B cell (primary cell): Measurements from ENCODE around the gene NFATC2. TPM values are rescaled to one million over a fixed set of nuclear protein-coding genes. Genes with fewer than 3 reads are reported as not detected.

Experiments
- ATAC-seq: fragments of 200-7000 bp; cut with Tn5 transposase; one replicate; pipeline ENCODE4 v1.10.0; 2021; ENCODE audit warnings: low read depth, mild to moderate bottlenecking, moderate number of reproducible peaks, moderate library complexity
- CTCF ChIA-PET: fragments of 350-600 bp; sonication (Branson Sonifier 250); formaldehyde crosslinking; loops from one replicate; lab custom pipeline; 2021; ENCODE audit warnings: antibody characterized with exemption, inconsistent platforms; lab: Charles Lee
- POLR2A ChIA-PET: fragments of 350-600 bp; sonication (Branson Sonifier 250); formaldehyde crosslinking; loops from one replicate; lab custom pipeline; 2021; ENCODE audit warnings: antibody characterized with exemption; lab: Charles Lee
- DNase-seq: peaks from one replicate; pipeline ENCODE4 v3.0.0; 2013
- H2AFZ ChIP-seq: 2 replicates; pipeline ENCODE4 v1.6.1; 2012; ENCODE audit warnings: mild to moderate bottlenecking, low read depth, low read length; ENCODE audit not compliant: insufficient read depth, poor library complexity, severe bottlenecking
- H3K27ac ChIP-seq, 2 donors: 1 replicate in 1 of 2; 2 replicates in 1 of 2; pipeline ENCODE4 v1.5.1; 2012 to 2013; ENCODE audit warnings: low read length in 2 of 2, mild to moderate bottlenecking in 2 of 2, moderate library complexity in 1 of 2
- H3K27me3 ChIP-seq, 4 experiments: fragments of 200-600 bp in 1 of 4; sonication (generic) in 1 of 4; replicated peaks in 1 of 4; 1 replicate in 2 of 4; 2 replicates in 2 of 4; pipeline versions ENCODE4 v1.6.1 to v1.7.0; 2013 to 2016; ENCODE audit warnings: low read length in 3 of 4, mild to moderate bottlenecking in 2 of 4, mixed read lengths in 1 of 4, moderate library complexity in 1 of 4; ENCODE audit not compliant: insufficient read depth in 4 of 4, control insufficient read depth in 3 of 4; ENCODE audit errors: control extremely low read depth in 1 of 4
- H3K36me3 ChIP-seq, 2 experiments: replicated peaks in 1 of 2; 1 replicate in 1 of 2; 2 replicates in 1 of 2; pipeline versions ENCODE4 v1.6.1 to v1.7.1; 2013; ENCODE audit warnings: low read length in 1 of 2; ENCODE audit not compliant: insufficient read depth in 2 of 2, control insufficient read depth in 1 of 2; ENCODE audit errors: control extremely low read depth in 1 of 2, extremely low read depth in 1 of 2
- H3K4me1 ChIP-seq, 2 donors: fragments of 200-600 bp in 1 of 2; sonication (generic) in 1 of 2; 1 replicate in 1 of 2; 2 replicates in 1 of 2; pipeline versions ENCODE4 v1.5.1 to v1.6.1; 2013 to 2017; ENCODE audit warnings: low read length in 2 of 2; ENCODE audit not compliant: control insufficient read depth in 2 of 2, insufficient read depth in 2 of 2
- H3K4me2 ChIP-seq: replicated peaks from 2 replicates; pipeline ENCODE3; 2012; ENCODE audit warnings: mild to moderate bottlenecking, low read depth, low read length; ENCODE audit not compliant: poor library complexity, severe bottlenecking
- H3K4me3 ChIP-seq, 5 experiments: fragments of 200-600 bp in 1 of 5; sonication (generic) in 1 of 5; 1 replicate in 3 of 5; 2 replicates in 2 of 5; pipeline versions ENCODE4 v1.5.1 to v1.7.0; 2011 to 2016; ENCODE audit warnings: low read length in 4 of 5, mild to moderate bottlenecking in 4 of 5, low read depth in 2 of 5, control low read depth in 1 of 5, moderate library complexity in 1 of 5; ENCODE audit not compliant: insufficient read depth in 1 of 5; ENCODE audit errors: control extremely low read depth in 1 of 5, extremely low read depth in 1 of 5
- H3K79me2 ChIP-seq: fragments of 200-600 bp; sonication (generic); one replicate; pipeline ENCODE4 v1.6.0; 2016; ENCODE audit warnings: low read length; ENCODE audit not compliant: control insufficient read depth, insufficient read depth
- H3K9ac ChIP-seq: fragments of 200-600 bp; sonication (generic); 2 replicates; pipeline ENCODE4 v1.6.1; 2017; ENCODE audit warnings: mild to moderate bottlenecking, low read length, moderate library complexity
- H3K9me3 ChIP-seq, 3 donors: one replicate each; pipeline versions ENCODE4 v1.6.1 to v1.7.1; 2013; ENCODE audit warnings: low read length in 2 of 3; ENCODE audit not compliant: control insufficient read depth in 2 of 3, insufficient read depth in 1 of 3; ENCODE audit errors: control extremely low read depth in 1 of 3
- H4K20me1 ChIP-seq: 2 replicates; pipeline ENCODE4 v1.6.0; 2012; ENCODE audit warnings: mild to moderate bottlenecking, low read length; ENCODE audit not compliant: insufficient read depth, control insufficient read depth, poor library complexity, severe bottlenecking
- H3K27ac Mint-ChIP-seq: one replicate; pipeline ENCODE4 v1.8.0; 2021; ENCODE audit warnings: mixed read lengths
- H3K27me3 Mint-ChIP-seq: one replicate; pipeline ENCODE4 v1.8.0; 2021; ENCODE audit warnings: mixed read lengths
- H3K4me1 Mint-ChIP-seq: one replicate; pipeline ENCODE4 v1.8.0; 2021; ENCODE audit warnings: mixed read lengths
- H3K4me3 Mint-ChIP-seq: one replicate; pipeline ENCODE4 v1.8.0; 2021; ENCODE audit warnings: mixed read lengths
- H3K9me3 Mint-ChIP-seq: one replicate; pipeline ENCODE4 v1.8.0; 2022; ENCODE audit warnings: mixed read lengths; ENCODE audit not compliant: insufficient read depth
- EZH2 ChIP-seq: IDR thresholded peaks from 2 replicates; pipeline ENCODE4 v1.6.1; 2012; ENCODE audit warnings: borderline replicate concordance, low read depth, mild to moderate bottlenecking, moderate library complexity, low read length; ENCODE audit not compliant: insufficient read depth, poor library complexity, severe bottlenecking
- WGBS: methylation state at CpG from one replicate; pipeline ENCODE4 v1.1.5; 2013; ENCODE audit warnings: missing lambda C conversion rate; ENCODE audit not compliant: insufficient coverage; 5-methylcytosine and 5-hydroxymethylcytosine counted together
- intact Hi-C: fragments of 100-400 bp; cut with micrococcal nuclease; formaldehyde crosslinking; loops from one replicate; pipeline ENCODE4 v1.10.0; 2022
- polyA plus RNA-seq: library from polyadenylated mRNA; depleted of rRNA; stranded (reverse); fragments of >200 nt; gene quantifications from 2 replicates; pipeline ENCODE4 v1.2.3, GENCODE V29; 2012
- total RNA-seq, 2 donors: library from RNA; stranded (reverse); fragments of 120-200 nt in 1 of 2; gene quantifications; 1 replicate in 1 of 2; 2 replicates in 1 of 2; pipeline versions ENCODE4 v1.2.3 to v1.2.4, GENCODE V29; 2013 to 2022
- TF ChIP-seq, protein P1 (sequence below): fragments of 200-600 bp; IDR thresholded peaks from one replicate; pipeline ENCODE4 v1.8.0; 2022; ENCODE audit warnings: antibody characterized with exemption, mild to moderate bottlenecking

The NFATC2 gene
- total and polyA plus RNA-seq, 2 donors (not counting 1 experiment from before 2014, with no cell fraction given) = 10.1 to 38.0 TPM

DNA sequence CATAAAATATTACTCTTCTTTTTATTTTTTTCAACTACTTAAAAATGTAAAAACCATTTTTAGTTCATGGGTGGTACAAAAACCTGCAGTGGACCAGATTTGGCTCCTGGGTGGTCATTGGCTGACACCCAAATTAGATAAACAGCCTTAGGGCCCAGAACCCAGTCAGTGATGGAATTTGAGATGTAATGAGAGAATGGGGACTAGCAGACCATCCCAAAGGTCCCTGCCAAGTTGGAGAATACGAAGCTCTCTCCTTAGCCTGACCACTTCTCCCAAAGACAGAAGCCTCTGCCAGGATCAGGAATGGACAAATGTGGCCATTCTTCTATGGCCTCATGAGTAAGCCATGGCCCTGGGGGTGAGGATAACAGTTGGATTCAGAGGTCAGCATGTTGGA, 194.7 kb downstream of the NFATC2 start:
- Histone ChIP-seq H3K27me3 (peaks cover 0 to 7% (median 0%) of the 10 kb centered on the region in 4 experiments), H3K4me2 (no peak overlapping the region), H2AFZ (no peak overlapping the region), H3K27ac (no peak overlapping the region), H3K36me3 (no peaks in the 10 kb centered on the region), H3K9ac (no peak overlapping the region), H4K20me1 (no peaks in the 10 kb centered on the region), H3K4me1 (no peaks in the 10 kb centered on the region), H3K4me3 (no peak overlapping the region), H3K79me2 (no peaks in the 10 kb centered on the region), H3K9me3 (peaks cover 0 to 11% (median 0%) of the 10 kb centered on the region in 3 donors)
- no peak overlapping the region for H3K4me3 Mint-ChIP-seq
- ATAC-seq (no peak), DNase-seq (no peak)
- H3K27ac Mint-ChIP-seq = no peak overlapping the region
- H3K9me3 Mint-ChIP-seq = peaks cover 3% of the 10 kb centered on the region
- intact Hi-C loops = no loop called here
- ChIA-PET CTCF (no interaction called here), POLR2A (no interaction called here)
- H3K4me1 Mint-ChIP-seq = peaks cover 3% of the 10 kb centered on the region
- WGBS = no CpG with 5 or more reads among the region's 1 CpG
- H3K27me3 Mint-ChIP-seq = peaks cover 19% of the 10 kb centered on the region
- TF ChIP-seq EZH2 = no peak
- TF ChIP-seq, protein P1, sequence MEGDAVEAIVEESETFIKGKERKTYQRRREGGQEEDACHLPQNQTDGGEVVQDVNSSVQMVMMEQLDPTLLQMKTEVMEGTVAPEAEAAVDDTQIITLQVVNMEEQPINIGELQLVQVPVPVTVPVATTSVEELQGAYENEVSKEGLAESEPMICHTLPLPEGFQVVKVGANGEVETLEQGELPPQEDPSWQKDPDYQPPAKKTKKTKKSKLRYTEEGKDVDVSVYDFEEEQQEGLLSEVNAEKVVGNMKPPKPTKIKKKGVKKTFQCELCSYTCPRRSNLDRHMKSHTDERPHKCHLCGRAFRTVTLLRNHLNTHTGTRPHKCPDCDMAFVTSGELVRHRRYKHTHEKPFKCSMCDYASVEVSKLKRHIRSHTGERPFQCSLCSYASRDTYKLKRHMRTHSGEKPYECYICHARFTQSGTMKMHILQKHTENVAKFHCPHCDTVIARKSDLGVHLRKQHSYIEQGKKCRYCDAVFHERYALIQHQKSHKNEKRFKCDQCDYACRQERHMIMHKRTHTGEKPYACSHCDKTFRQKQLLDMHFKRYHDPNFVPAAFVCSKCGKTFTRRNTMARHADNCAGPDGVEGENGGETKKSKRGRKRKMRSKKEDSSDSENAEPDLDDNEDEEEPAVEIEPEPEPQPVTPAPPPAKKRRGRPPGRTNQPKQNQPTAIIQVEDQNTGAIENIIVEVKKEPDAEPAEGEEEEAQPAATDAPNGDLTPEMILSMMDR = no peak

DNA sequence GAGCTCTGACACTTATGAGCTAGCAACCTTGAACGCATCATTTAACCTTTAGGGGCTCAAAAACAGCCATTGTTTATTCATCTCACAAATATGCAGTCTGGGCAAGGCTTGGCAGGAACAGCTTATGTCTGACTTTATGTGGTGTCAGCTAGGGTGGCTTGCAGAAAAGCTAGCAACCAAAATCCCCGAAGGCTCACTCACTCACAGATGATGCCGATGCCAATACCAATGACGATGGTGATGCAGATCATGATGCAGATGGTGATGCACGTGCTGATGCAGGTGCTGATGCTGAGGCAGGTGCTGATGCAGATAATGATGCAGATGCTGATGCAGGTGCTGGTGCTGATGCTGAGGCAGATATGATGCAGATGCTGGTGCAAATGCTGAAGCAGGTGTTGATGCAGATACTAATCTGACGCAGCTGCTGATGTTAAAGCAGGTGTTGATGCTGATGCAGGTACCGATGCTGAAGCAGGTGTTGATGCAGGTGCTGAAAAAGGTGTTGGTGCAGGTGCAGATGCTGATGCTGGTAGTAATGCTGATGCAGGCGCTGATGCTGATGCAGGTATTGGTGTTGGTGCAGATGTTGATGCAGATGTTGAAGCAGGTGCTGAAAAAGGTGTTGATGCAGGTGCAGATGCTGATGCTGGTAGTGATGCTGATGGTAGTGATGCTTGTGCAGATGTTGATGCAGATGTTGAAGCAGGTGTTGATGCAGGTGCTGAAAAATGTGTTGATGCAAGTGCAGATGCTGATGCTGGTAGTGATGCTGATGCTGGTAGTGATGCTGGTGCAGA, 195.6 kb downstream of the NFATC2 start:
- ATAC-seq (no peak), DNase-seq (no peak)
- Histone ChIP-seq H3K4me1 (no peaks in the 10 kb centered on the region), H3K9me3 (peaks cover 0 to 11% (median 0%) of the 10 kb centered on the region in 3 donors), H3K27me3 (peaks cover 0 to 7% (median 0%) of the 10 kb centered on the region in 4 experiments), H3K36me3 (no peaks in the 10 kb centered on the region), H4K20me1 (no peaks in the 10 kb centered on the region), H3K79me2 (no peaks in the 10 kb centered on the region), H3K4me2 (no peak overlapping the region), H3K27ac (no peak overlapping the region), H2AFZ (no peak overlapping the region), H3K4me3 (no peak overlapping the region), H3K9ac (no peak overlapping the region)
- intact Hi-C loops = no loop called here
- ChIA-PET POLR2A (no interaction called here), CTCF (no interaction called here)
- peaks cover 6% of the 10 kb centered on the region for H3K4me1 Mint-ChIP-seq
- 85% methylated on average over 7 of the region's 8 CpGs for WGBS
- H3K27me3 Mint-ChIP-seq = peaks cover 21% of the 10 kb centered on the region
- H3K27ac Mint-ChIP-seq = no peak overlapping the region
- H3K9me3 Mint-ChIP-seq = peaks cover 3% of the 10 kb centered on the region
- H3K4me3 Mint-ChIP-seq = no peak overlapping the region
- no peak for TF ChIP-seq EZH2
- TF ChIP-seq, protein P1 = no peak
